HG03558 (cell line): ENCODE data around the gene APBA2.
"Not testable (repeated sequence)": the region's sequence is repeated elsewhere in the genome, so short reads cannot be mapped to it uniquely, and the experiment has no call there.

Experiments used
- ATAC-seq: cut with Tn5 transposase; IDR thresholded peaks from one replicate; pipeline ENCODE4 v1.9.1; 2021; ENCODE audit warnings: moderate number of reproducible peaks; ENCODE audit not compliant: unreplicated experiment; ENCODE audit errors: extremely low read depth

Gene APBA2

DNA sequence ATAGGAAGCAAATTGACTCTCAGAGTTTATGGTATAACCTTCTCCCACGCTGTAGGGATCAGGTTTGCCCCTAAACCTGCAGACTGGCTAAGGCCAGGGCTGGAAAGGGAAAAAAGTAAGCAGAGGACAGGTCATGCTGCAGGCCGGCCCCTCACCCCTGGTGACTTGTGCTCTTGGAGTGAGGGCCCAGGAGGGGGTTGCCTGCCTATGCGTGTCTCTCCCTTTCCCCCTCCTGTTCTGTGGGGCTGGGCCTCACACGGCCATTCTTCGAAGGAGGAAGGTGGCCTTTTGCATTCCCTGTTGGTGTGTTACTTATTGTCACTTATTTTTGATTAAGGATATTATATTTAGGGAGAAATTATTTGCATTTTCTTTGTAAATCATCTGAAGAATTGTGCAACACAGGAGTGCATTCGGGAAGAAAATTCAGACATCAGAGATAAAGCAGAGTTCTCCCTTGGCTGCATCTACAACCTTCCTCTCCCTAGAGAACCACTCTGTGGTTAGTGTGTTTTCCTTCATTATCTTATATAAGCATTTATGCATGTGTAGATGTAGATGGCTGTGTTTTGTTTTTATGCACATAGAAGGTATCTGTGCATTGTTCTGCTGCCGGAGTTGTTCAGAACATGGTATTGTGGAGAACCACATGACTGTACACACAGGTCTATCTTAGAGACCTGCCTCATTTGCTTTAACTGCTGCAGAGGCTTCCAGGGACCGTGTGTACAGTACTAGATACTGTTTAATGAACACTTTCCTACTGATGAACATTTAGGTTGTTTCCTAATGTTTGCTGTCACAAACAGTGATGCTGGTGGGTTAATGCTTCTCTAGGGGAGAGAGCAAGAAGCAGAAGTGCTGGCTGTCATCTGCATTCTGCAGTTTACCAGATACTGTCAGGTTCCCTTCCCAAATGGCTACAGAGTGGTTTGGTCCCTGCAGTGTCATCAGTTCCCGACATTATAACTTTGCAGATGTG is 133.5 kb downstream of the APBA2 start:
- ATAC-seq, result no peak

DNA sequence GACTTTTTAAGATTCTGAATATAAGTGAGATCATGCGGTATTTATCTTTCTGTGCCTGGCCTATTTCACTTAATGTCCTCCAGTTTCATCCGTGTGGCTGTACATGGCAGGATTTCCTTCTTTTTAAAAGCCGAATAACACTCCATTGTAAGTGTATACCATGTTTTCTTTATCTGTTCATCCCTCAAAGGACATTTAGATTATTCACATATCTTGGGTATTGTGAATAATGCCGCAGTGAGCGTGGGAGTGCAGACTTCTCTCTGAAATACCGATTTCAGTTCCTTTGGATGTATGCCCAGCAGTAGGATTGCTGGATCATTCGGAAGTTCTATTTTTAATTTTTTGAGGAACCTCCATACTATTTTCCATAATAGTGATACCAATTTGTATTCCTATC is 136.1 kb downstream of the APBA2 start:
- no peak for ATAC-seq

DNA sequence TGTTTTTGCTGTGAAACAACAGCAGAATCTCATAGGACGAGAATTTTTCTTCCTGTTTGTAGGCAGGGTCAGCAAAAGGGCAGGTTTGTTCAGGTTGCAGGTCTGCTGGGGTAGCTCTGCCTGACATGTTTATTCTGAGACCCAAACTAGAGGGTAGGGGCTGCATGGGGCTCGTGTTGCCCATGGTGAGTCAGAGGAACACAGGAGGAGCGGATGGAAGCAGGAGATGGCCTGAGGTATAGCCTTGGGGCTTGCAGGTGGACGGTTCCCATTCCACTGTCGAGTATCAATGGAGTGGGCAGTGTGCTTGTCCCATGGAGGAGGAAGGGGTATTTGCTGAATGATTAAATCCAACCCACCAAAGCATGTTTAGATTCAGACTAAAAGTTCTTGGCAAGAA is 138.9 kb downstream of the APBA2 start:
- ATAC-seq, result no peak

DNA sequence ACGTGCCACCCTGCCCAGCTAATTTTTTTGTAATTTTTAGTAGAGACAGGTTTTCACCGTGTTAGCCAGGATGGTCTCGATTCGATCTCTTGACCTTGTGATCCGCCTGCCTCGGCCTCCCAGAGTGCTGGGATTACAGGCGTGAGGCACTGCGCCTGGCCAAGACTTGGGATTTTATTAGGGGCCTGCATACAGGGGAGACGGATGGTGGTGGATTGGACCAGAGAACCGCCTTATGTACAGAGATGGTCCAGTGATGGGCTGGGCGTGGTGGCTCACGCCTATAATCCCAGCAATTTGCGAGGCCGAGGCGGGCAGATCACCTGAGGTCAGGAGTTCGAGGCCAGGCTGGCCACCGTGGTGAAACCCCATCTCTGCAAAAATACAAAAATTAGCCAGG is 139.6 kb downstream of the APBA2 start:
- not testable (repeated sequence) for ATAC-seq

DNA sequence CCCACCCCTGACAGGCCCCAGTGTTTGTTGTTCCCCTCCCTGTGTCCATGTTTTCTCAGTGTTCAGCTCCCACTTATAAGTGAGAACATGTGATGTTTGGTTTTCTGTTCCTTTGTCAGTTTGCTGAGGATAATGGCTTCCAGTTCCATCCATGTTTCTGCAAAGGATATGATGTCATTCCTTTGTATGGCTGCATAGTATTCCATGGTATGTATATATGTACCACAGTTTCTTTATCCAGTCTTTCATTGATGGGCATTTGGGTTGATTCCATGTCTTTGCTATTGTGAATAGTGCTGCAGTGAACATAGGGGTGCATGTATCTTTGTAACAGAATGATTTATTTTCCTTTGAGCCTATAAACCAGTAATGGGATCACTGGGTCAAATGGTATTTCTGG is 142.4 kb downstream of the APBA2 start:
- ATAC-seq, result not testable (repeated sequence)

DNA sequence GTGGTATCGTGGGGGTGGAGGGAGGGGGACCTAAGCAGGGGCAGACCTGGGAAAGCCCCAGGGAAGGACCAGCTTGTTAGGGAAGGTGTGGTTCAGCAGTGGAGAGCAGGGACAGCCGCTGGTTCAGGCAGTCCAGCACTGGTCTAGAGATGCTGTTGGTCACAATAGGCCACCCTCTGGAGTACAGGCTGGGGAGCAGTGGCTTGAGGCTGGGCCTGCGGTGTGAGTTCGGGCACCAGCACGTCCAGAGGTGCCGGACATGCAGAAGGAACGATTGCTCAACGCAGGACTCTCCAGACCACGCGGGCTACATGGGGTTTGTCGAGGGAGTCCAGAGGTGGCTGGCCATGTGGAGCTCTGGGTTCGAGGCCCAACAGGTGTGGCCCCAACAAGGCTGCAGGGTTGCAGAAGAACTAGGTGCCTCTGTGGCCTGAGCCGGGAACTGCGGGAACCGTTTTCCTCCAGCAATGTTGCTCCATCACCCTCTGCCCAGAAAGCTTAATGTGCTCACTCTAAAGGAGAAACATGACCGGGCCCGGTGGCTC is 143.9 kb downstream of the APBA2 start:
- ATAC-seq, result no peak

DNA sequence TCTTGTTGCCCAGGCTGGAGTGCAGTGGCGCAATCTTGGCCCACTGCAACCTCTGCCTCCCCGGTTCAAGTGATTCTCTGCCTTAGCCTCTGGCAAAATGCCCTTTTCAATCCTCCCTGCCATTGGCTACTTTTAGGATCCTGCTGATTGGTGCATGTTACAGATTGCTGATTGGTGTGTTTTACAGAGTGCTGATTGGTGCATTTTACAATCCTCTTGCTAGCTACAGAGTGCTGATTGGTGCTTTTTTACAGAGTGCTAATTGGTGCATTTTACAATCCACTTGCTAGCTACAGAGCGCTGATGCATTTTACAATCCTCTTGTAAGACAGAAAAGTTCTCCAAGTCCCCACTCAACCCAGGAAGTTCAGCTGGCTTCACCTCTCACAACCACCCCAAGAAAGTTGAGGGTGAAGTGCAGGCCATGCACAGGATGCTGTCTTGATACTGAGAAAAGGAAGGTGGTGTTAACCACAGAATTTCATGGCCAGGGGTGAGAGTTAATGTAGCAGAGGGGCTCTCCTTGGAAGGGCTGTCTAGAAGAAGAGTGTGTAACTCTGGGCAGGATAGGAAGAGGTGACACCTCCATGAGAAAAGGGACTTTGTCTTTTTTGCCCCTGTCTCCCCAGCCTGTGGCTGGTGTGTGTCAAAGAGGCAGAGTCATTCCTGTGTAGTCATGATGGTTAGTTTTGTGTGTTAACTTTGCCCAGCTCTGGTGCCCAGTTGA is 145.9 kb downstream of the APBA2 start:
- no peak for ATAC-seq

DNA sequence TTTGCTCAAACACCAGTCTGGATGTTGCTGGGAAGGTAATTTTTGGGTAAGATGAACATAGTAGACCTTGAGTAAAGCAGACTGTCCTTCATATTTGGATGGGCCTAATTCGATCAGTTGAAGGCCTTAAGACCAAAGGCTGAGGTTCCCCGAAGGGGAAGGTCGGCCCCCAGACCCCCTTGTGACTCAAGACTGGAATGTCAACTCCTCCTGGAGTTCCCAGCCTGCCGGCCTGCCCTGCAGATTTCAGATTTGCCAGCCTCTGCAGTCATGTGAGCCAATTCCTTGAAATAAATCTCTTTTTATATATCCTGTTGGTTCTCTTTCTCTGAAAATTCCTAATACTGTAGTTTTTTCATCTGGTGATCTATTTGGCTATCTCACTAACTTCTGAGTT is 146.5 kb downstream of the APBA2 start:
- ATAC-seq, result no peak

DNA sequence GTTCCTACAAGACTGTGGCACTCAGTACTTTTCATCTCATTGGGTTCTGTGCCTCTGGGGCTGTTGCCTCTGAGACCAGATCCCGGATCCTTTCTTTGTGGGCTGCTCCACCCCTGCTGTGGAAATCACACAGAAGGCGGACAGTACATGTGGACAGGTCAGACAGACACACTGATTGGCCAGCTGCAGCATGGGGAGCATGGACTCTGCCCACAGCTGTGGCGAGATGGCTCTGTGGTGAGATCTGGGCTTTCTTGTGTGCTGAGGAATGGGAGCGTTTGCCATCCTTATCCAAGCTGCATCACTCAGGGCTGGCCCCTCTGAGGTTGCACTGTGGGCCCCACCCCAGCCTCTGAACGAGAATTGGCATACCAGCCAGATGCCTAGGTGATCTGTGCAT is 147.0 kb downstream of the APBA2 start:
- ATAC-seq, result no peak

DNA sequence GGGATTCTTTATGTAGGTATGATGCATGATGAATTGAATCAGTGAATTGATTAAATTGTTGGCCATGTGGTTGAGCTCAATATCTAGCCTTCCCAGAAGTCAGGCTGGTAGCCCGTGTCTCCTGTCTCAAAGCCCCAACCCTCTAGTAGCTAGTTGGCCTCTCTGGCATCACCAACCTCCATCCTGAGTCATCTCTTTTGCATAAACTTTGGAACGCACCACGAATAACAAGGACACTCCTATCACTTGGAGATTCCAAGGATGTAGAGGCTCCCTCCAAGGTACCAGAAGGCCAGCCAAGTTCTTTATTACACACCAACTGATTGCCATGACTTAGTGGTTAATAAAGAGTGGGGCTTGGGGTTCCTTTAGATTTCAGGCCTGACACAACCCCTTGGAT is 148.4 kb downstream of the APBA2 start:
- no peak for ATAC-seq

DNA sequence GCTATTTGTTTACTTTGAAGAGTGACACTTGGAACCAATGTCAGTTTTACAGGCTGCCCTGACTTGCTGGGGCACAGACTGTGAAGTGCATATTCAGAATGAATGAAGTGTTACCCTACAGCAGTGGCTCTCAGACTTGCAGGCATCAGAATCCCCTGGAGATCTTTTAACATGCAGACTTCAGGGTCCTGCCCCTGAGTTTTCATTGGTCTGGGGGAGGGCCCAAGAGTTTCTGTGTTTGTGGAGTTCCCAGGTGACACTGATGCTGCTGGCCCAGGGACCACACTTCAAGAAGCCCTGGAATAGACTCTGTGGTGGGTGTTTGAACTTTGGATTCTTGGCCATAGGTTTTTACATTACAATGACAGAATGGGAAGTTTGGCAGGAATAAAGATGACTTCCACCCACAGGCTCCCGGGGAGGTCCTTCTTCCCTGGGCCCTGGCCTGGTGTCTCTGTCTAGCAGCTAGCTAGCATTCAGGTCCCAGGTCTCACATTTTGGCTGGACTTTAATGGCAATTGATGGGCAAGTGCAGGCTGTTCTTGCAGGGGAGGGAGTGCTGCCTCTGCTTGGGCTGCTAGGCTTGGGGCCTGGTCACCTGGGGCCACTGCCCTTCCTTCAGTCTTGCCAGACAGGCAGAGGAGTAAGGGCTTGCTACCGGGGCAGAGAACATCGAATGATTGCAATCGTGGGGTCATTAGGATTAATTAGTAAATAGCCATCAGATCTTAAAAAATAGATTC is 149.0 kb downstream of the APBA2 start:
- no peak for ATAC-seq

DNA sequence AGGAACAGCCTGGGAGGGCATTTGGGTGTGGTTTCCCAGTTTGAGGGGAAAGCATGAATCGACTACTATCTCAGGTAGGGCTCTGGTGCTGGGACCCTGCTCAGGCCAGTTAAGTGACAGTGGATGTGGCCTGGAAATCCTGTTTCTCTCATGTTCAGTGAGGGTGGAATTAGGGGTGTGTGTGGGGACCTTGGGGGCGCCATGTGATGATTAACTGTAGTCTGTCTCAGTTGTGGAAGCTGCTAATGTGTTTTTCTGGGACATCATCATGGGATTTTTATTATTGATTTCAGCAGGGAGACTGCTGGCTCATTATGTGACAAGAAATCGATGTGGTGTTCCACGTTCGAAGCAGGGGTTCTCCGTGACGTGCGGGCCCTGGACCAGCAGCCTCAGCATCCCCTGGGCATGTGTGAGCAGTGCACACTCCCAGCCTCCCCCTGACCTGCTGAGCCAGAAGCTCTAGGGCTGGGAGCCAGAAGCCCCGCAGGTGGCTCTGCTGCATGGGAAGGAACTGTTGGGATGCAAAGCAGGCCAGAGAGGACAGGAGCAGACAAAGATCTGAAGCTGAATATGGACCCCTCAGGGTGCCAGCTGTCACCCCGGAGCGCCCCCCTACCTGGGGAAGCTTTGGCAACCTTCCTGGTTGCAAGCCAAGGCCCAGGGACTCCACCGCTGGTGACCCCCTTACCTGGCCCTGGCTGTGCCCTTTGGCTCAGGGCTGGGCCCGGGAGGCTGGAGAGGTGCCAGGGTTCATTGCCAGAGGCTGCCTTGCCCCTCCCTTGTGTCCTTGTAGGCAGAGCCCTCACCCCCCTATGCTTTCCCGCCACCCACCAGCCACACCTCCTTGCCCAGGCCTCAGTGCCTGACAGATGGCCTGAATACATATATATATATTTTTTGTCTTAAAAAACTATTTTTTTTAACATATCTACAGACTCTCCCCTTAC is 149.8 kb downstream of the APBA2 start:
- ATAC-seq, result no peak

DNA sequence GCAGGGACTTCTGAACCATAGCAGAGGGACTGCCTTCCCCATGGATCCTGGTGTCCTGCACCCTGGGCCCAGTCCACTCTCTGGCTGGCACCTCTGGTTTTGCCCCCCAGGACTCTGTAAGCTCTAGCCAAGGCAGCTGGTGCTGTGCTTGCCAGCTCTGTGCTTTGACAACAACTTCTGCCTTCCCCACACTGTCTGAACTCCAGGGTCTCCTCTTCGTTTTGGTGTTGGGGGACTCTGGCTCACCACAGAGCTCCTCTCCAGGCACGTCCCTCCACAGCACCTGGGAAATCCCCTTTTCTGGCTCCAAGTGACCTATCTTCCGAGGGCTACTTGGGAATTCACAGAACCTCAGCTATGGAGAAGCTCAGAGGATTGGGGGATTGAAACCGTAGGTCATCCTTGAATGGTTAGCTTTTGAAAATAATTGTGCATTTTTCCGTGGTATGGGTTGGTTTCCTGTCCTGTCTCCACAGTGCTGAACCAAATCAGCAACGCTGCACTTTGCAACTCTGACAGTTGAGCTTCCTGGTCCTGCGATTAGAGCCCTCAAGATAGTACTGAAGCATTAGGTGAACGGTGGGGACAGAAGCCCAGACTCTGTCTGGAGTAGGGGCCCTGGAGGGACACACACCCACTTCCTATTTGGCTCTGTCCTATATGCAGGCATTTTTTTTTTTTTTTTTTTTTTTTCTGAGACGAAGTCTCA is 152.4 kb downstream of the APBA2 start:
- ATAC-seq, result no peak

DNA sequence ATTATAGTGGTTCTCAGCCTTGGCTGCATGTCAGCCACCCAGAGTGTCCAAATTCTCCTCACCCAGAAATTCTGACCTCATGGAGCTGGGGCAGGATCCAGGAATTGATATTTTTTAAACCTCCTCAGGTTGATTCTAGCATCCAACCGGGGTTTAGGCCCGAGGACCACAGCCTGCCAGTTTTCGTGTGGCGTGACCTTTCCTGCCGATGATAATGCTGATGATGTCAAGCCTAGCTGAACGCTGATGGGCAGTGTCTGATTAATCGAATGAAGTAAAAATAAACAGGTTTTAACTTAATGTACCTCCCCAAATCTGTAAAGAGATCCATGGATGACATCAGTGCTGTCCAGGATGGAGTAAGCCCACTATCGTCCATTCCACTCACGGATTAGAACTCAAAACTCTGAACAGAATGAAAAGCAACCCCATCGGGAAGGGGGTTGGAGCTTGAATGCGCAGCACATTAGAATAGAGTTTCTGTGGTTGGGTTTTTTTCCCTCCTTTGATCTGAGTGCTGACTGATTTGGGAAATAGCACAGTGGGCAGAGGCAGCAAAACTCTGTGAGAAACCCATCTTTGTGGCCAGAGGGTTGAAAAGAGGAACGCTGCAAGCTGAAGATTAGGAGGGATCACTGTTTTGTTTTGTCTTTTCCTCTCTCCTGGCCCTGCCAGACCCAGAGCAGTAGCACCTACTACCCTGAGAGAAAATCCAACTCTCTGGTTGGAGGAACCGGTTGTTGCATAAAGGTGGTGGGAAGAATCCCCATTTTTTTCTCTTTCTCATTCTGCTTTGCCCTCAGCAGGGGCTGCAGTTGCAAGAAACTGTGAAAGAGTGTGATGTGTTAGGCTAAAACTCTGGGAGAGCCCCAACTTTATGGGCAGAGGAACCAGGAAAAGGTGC is 153.9 kb downstream of the APBA2 start:
- no peak for ATAC-seq

DNA sequence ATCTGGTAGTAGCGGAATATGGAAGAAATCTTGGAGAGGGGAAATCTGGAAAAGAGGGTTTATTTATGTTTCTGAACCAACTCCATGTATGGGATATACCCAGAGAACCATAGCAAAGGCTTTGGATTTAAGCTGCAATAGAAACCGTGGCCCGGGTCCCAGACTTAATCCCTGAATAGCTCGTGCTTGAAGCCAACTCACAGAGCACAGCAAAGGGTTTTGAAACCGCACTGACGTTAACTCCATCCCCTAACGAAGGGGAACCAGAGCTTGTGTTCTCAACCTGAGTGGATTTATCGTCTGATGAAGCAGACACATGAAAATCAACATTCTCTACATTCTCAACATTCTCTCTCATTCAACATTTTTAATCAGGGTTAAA is 154.6 kb downstream of the APBA2 start:
- no peak for ATAC-seq

DNA sequence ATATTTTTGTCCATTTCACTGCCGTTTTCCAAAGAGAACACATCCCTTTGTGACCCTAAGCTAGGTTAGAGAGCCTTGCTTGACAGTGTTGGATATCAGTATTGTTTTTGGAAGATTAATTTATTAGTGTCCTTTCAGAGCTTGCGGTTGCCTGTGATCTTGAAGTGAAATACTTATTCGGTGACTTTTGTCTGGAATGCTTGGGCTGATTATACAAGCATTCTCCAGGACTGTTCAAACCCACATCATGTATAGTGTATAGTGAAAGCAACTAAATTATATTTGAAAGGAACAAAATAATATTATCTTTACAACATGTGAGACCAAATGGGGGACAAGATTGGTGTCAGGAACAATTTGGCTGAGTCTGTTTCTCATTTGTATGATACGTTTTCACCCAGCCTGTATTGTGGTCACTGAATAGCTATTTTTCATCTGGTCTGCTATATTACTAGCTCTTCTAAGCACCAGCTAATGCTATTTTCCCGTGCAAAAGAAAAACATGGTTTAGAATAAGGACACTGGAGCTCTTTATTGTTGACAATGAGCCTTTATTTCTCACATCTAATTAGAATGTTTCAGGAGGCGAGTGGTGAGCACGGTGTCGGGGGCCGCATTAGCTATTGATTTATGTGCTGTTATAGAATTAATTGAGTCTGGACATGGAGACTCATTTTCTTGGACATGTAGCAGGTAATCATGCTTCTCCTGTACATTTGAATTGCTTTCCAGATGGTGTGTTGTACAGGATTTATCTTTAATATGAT is 158.1 kb downstream of the APBA2 start:
- no peak for ATAC-seq

DNA sequence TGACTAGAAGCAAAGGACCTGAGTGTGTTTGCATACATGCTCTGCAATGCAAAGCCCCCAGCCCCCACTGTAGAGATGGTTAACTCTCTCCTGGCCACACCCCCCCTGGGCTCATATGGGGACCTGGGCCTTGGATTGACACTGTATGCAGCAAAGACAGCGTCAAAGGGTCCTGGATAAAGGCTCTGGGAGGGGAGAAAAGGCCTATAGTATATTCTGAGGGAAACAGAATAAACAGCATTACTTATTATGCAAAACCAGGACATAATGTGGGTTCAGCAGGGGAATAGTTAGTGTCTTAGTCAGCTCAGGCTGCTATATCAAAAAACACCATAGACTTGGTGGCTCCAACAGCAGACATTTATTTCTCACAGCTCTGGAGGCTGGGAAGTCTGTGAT is 158.7 kb downstream of the APBA2 start:
- ATAC-seq, result no peak
